ENCODE data around the gene WDR38.

DNA sequence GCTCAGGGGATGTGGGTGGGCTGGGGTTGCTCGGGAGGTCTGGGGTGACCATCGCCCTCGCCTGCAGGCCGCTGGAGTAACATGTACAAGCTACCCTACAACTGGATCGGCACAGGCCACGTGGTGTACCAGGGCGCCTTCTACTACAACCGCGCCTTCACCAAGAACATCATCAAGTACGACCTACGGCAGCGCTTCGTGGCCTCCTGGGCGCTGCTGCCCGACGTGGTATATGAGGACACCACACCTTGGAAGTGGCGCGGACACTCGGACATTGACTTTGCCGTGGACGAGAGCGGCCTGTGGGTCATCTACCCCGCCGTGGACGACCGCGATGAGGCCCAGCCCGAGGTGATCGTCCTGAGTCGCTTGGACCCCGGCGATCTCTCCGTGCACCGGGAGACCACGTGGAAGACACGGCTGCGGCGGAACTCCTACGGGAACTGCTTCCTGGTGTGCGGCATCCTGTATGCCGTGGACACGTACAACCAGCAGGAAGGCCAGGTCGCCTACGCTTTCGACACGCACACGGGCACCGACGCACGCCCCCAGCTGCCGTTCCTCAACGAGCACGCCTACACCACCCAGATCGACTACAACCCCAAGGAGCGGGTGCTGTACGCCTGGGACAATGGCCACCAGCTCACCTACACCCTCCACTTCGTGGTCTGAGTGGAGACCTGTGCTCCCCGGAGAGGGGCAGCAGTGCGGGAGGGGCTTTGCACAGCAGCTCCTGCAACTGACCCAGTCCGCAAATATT is 43.3 kb upstream of the WDR38 start:
- no peak for TF ChIP-seq GATA2 (IDR thresholded peaks at IDR 0.05; ENCODE audit: low read depth, low read length)
- no peak for TF ChIP-seq GATA3 (IDR thresholded peaks at IDR 0.05; ENCODE audit: low read depth, low read length)
